ENCODE results near the gene C1RL.

DNA sequence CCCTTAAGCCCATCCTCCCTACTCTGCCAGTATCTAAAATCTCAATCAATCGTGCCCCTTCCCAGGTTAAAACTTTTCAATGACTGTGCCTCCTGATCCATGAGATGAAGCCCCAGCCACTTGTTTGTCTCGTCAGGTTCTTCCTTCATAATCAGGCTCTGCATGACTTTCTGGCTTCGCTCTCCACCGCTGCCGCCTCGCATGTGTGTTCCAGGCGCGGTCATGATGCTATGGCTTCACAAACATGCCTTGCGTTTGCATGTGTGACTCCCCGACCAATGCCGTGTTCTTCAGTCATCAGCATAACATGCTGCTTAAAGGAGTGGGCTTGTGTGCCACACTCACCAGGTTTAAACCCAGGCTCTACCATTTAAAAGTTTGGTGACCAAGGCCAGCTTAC lies 5.0 kb upstream of the C1RL start:
- TF ChIP-seq, protein P1, sequence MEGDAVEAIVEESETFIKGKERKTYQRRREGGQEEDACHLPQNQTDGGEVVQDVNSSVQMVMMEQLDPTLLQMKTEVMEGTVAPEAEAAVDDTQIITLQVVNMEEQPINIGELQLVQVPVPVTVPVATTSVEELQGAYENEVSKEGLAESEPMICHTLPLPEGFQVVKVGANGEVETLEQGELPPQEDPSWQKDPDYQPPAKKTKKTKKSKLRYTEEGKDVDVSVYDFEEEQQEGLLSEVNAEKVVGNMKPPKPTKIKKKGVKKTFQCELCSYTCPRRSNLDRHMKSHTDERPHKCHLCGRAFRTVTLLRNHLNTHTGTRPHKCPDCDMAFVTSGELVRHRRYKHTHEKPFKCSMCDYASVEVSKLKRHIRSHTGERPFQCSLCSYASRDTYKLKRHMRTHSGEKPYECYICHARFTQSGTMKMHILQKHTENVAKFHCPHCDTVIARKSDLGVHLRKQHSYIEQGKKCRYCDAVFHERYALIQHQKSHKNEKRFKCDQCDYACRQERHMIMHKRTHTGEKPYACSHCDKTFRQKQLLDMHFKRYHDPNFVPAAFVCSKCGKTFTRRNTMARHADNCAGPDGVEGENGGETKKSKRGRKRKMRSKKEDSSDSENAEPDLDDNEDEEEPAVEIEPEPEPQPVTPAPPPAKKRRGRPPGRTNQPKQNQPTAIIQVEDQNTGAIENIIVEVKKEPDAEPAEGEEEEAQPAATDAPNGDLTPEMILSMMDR (IDR thresholded peaks at IDR 0.05; ENCODE audit: borderline replicate concordance, extremely low read depth, low read length, poor library complexity, severe bottlenecking): peak; percentile 2
- no peak for TF ChIP-seq EZH2 (IDR thresholded peaks at IDR 0.05; ENCODE audit: borderline replicate concordance, low read depth, low read length, severe bottlenecking)

Data from DND-41 (cell line).